C4-2B (cell line): Measurements from ENCODE around the gene NCKAP5.
"Not testable (repeated sequence)": the region's sequence is repeated elsewhere in the genome, so short reads cannot be mapped to it uniquely, and the experiment has no call there.

Source experiments
- ZFX ChIP-seq: fragments of 450-650 bp; IDR thresholded peaks from 2 replicates; pipeline ENCODE4 v1.6.1; 2017
- TF ChIP-seq, protein P1 (sequence below): fragments of 450-650 bp; conservative IDR thresholded peaks from 2 replicates; pipeline ENCODE4 v1.5.1; 2017; ENCODE audit warnings: mild to moderate bottlenecking

DNA sequence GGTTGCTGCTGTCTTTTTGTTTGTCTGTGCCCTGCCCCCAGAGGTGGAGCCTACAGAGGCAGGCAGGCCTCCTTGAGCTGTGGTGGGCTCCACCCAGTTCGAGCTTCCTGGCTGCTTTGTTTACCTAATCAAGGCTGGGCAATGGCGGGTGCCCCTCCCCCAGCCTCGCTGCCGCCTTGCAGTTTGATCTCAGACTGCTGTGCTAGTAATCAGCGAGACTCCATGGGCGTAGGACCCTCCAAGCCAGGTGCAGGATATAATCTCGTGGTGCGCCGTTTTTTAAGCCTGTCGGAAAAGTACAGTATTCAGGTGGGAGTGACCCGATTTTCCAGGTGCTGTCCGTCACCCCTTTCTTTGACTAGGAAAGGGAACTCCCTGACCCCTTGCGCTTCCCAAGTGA, 97.8 kb downstream of the NCKAP5 start:
- TF ChIP-seq, protein P1, sequence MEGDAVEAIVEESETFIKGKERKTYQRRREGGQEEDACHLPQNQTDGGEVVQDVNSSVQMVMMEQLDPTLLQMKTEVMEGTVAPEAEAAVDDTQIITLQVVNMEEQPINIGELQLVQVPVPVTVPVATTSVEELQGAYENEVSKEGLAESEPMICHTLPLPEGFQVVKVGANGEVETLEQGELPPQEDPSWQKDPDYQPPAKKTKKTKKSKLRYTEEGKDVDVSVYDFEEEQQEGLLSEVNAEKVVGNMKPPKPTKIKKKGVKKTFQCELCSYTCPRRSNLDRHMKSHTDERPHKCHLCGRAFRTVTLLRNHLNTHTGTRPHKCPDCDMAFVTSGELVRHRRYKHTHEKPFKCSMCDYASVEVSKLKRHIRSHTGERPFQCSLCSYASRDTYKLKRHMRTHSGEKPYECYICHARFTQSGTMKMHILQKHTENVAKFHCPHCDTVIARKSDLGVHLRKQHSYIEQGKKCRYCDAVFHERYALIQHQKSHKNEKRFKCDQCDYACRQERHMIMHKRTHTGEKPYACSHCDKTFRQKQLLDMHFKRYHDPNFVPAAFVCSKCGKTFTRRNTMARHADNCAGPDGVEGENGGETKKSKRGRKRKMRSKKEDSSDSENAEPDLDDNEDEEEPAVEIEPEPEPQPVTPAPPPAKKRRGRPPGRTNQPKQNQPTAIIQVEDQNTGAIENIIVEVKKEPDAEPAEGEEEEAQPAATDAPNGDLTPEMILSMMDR, result not testable (repeated sequence)
- TF ChIP-seq ZFX, result not testable (repeated sequence)
